Common myeloid progenitor, CD34-positive (primary cell): ENCODE data around the gene MPPED1.

ENCODE experiments used
- CTCF ChIA-PET: fragments of 350-600 bp; sonication (Branson Sonifier 250); formaldehyde crosslinking; loops from one replicate; lab custom pipeline; 2021; ENCODE audit warnings: antibody characterized with exemption; lab: Charles Lee
- POLR2A ChIA-PET: fragments of 350-600 bp; sonication (Branson Sonifier 250); formaldehyde crosslinking; loops from one replicate; lab custom pipeline; 2021; ENCODE audit warnings: antibody characterized with exemption; lab: Charles Lee
- DNase-seq, 3 donors: peaks; one replicate each; pipeline versions ENCODE4 v3.0.0 to v3.0.0-alpha.2; 2013
- H3K27ac ChIP-seq, 2 experiments: 1 replicate in 1 of 2; 2 replicates in 1 of 2; pipeline ENCODE4 v1.7.0; 2013; ENCODE audit warnings: inconsistent platforms in 2 of 2, low read length in 2 of 2, mild to moderate bottlenecking in 2 of 2, low read depth in 1 of 2, moderate library complexity in 1 of 2; ENCODE audit not compliant: severe bottlenecking in 2 of 2, insufficient read depth in 1 of 2, poor library complexity in 1 of 2
- H3K27me3 ChIP-seq, 5 experiments: replicated peaks in 2 of 5; 1 replicate in 3 of 5; 2 replicates in 2 of 5; pipeline versions ENCODE4 v1.6.1 to v1.7.0; 2013; ENCODE audit warnings: low read length in 4 of 5, mild to moderate bottlenecking in 2 of 5, moderate library complexity in 2 of 5, inconsistent platforms in 1 of 5; ENCODE audit not compliant: insufficient read depth in 5 of 5, control insufficient read depth in 4 of 5
- H3K36me3 ChIP-seq, 4 experiments: 1 replicate in 2 of 4; 2 replicates in 2 of 4; pipeline versions ENCODE4 v1.6.1 to v1.7.0; 2013; ENCODE audit warnings: low read length in 3 of 4, control low read depth in 1 of 4, mild to moderate bottlenecking in 1 of 4; ENCODE audit not compliant: control insufficient read depth in 4 of 4, insufficient read depth in 4 of 4
- H3K4me1 ChIP-seq, 4 experiments: 1 replicate in 3 of 4; 2 replicates in 1 of 4; pipeline versions ENCODE4 v1.6.1 to v1.7.1; 2013; ENCODE audit warnings: low read length in 3 of 4, mild to moderate bottlenecking in 3 of 4, control low read depth in 1 of 4, inconsistent platforms in 1 of 4, moderate library complexity in 1 of 4; ENCODE audit not compliant: control insufficient read depth in 4 of 4, insufficient read depth in 4 of 4; ENCODE audit errors: control extremely low read depth in 1 of 4
- H3K4me3 ChIP-seq, 7 experiments: 1 replicate in 4 of 7; 2 replicates in 3 of 7; pipeline versions ENCODE4 v1.5.1 to v1.7.0; 2013; ENCODE audit warnings: mild to moderate bottlenecking in 7 of 7, low read length in 6 of 7, moderate library complexity in 6 of 7, inconsistent platforms in 2 of 7, low read depth in 2 of 7, control low read depth in 1 of 7; ENCODE audit not compliant: insufficient read depth in 4 of 7, control insufficient read depth in 1 of 7; ENCODE audit errors: extremely low read depth in 1 of 7
- H3K9me3 ChIP-seq, 5 experiments: 1 replicate in 4 of 5; 2 replicates in 1 of 5; pipeline versions ENCODE4 v1.6.1 to v1.7.1; 2013; ENCODE audit warnings: low read length in 4 of 5, mild to moderate bottlenecking in 2 of 5, inconsistent platforms in 1 of 5, low read depth in 1 of 5, moderate library complexity in 1 of 5; ENCODE audit not compliant: control insufficient read depth in 4 of 5, insufficient read depth in 2 of 5; ENCODE audit errors: control extremely low read depth in 1 of 5
- WGBS: methylation state at CpG from one replicate; pipeline ENCODE4 v1.1.5; 2013; ENCODE audit not compliant: insufficient coverage; 5-methylcytosine and 5-hydroxymethylcytosine counted together

MPPED1 gene

GRCh38 chr22:43435851-43436811, 24.3 kb downstream of the MPPED1 start:
- no peaks in the 10 kb centered on the region for H3K36me3 ChIP-seq
- no peaks in the 10 kb centered on the region for H3K9me3 ChIP-seq
- peaks cover 0 to 20% (median 15%) of the 10 kb centered on the region in 5 experiments for H3K27me3 ChIP-seq
- ChIA-PET POLR2A (no interaction called here), CTCF (no interaction called here)
- H3K4me1 ChIP-seq, result peaks cover 0 to 7% (median 3%) of the 10 kb centered on the region in 4 experiments
- DNase-seq, result no peak
- no peak overlapping the region for H3K27ac ChIP-seq
- WGBS, result 81% methylated on average over 24 of the region's 26 CpGs
- H3K4me3 ChIP-seq, result no peak overlapping the region

- 100% methylated on average over 3 of the region's 5 CpGs for WGBS
- CTCF ChIA-PET, result interaction anchor here (0.5 kb wide), 1 partner anchor 505 kb away, joined by 3 read pairs; no protein-coding TSS in a partner anchor
- H3K27me3 ChIP-seq, result peaks cover 0 to 13% (median 12%) of the 10 kb centered on the region in 5 experiments
Measured at GRCh38 chr22:43436868-43437267, 25.1 kb downstream of the MPPED1 start.

DNA sequence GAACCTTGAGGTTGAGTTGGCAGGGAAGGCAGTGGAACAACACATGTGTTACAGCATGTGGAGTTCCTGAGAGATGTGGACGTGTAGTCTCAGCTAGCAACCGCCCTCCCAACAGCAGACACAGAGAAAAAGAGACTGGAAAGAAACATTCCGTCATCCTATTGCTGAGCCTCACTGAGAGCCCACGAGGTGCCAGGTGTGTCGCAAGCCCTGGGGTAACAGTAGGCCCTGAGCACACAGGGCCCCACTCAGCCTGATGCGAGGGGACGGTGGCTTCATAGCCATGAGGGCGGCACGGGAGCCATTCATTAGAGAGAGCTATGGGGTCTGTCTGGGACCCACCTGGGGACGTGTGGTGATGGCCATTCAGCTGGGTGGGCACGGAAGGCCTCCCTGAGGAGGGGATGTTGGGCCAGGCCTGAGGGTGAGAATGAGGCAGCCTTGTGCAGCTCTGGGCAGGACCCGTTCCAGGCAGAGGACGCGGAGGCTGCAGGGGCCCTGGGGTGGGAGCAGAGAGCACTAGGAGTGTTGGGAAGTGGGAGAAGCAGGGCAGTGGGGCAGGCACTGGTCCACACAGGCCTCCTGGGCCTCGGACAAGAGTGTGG, 26.2 kb downstream of the MPPED1 start:
- H3K9me3 ChIP-seq, result no peaks in the 10 kb centered on the region
- WGBS, result 95% methylated on average over 15 of the region's 15 CpGs
- POLR2A ChIA-PET, result interaction anchor here (0.6 kb wide), 1 partner anchor 194 kb away, joined by 4 read pairs; no protein-coding TSS in a partner anchor
- CTCF ChIA-PET, result no interaction called here
- peaks cover 0 to 13% (median 8%) of the 10 kb centered on the region in 5 experiments for H3K27me3 ChIP-seq
- no peak overlapping the region for H3K27ac ChIP-seq
- H3K36me3 ChIP-seq, result no peaks in the 10 kb centered on the region
- H3K4me3 ChIP-seq, result no peak overlapping the region
- peaks cover 0 to 8% (median 3%) of the 10 kb centered on the region in 4 experiments for H3K4me1 ChIP-seq
- no peak for DNase-seq

More at GRCh38 chr22:43436868-43437267, 25.1 kb downstream of the MPPED1 start:
- POLR2A ChIA-PET, result no interaction called here
- Histone ChIP-seq H3K27ac (no peak overlapping the region), H3K4me1 (peaks cover 0 to 8% (median 3%) of the 10 kb centered on the region in 4 experiments), H3K4me3 (no peak overlapping the region), H3K36me3 (no peaks in the 10 kb centered on the region), H3K9me3 (no peaks in the 10 kb centered on the region)
- no peak for DNase-seq

DNA sequence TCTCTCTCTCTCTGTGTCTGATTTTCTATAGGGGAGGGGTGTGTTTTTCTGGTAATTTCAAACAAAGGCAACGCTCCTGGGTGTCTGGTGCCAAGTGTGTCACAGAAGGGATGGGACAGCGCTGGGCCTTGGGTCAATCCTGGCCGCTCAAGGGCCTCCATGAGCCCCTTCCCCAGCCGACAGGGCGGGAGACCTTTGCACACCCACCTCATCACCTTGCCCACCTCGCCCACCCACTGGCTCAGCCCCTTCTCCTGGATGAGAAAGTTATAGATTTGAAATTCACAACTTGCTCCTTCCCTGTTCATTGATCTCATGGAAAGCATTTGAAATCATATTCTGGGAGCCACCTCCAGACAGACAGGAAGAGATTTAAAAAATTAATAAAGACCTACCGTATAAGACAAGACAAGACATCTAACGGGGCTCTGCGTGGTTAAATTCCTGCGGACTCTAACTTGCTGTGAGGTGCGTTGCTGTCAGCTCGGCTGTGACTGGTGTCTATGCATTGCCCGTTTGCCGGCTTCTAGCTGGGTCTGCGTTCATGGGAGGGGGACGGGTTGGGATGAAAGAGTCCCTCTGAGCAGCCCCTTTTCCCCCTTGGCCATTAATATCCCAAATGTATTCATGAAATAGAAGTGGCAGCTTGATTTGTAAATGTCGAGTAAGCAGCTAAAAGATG, 27.0 kb downstream of the MPPED1 start:
- peaks cover 0 to 8% (median 3%) of the 10 kb centered on the region in 4 experiments for H3K4me1 ChIP-seq
- ChIA-PET POLR2A (no interaction called here), CTCF (no interaction called here)
- 97% methylated on average over 9 of the region's 17 CpGs for WGBS
- H3K27ac ChIP-seq, result no peak overlapping the region
- no peaks in the 10 kb centered on the region for H3K9me3 ChIP-seq
- H3K27me3 ChIP-seq, result peaks cover 0 to 12% (median 4%) of the 10 kb centered on the region in 5 experiments
- H3K4me3 ChIP-seq, result no peak overlapping the region
- no peaks in the 10 kb centered on the region for H3K36me3 ChIP-seq
- no peak for DNase-seq

- no peaks in the 10 kb centered on the region for H3K9me3 ChIP-seq
- no peak overlapping the region for H3K27ac ChIP-seq
- no peaks in the 10 kb centered on the region for H3K36me3 ChIP-seq
- no peak for DNase-seq
- peaks cover 0 to 7% (median 2%) of the 10 kb centered on the region in 5 experiments for H3K27me3 ChIP-seq
- H3K4me3 ChIP-seq, result no peak overlapping the region
- 94% methylated on average over 12 of the region's 18 CpGs for WGBS
- H3K4me1 ChIP-seq, result peaks cover 0 to 8% (median 3%) of the 10 kb centered on the region in 4 experiments
- ChIA-PET POLR2A (no interaction called here), CTCF (no interaction called here)
Measured at GRCh38 chr22:43439368-43440103, 27.7 kb downstream of the MPPED1 start.

- CTCF ChIA-PET, result no interaction called here
- Histone ChIP-seq H3K4me3 (no peak overlapping the region), H3K9me3 (no peaks in the 10 kb centered on the region), H3K27ac (no peak overlapping the region), H3K4me1 (peaks cover 0 to 8% (median 3%) of the 10 kb centered on the region in 4 experiments), H3K36me3 (no peaks in the 10 kb centered on the region), H3K27me3 (peaks cover 0 to 3% (median 0%) of the 10 kb centered on the region in 5 experiments)
- no peak for DNase-seq
- POLR2A ChIA-PET, result no interaction called here
- WGBS, result 92% methylated on average over 7 of the region's 7 CpGs
Measured at GRCh38 chr22:43440104-43440387, 28.2 kb downstream of the MPPED1 start.
